Chondrocyte (in vitro differentiated cells): Measurements from ENCODE around the gene LNPK. TPM values are rescaled to one million over a fixed set of nuclear protein-coding genes. Genes with fewer than 3 reads are reported as not detected.

Source experiments
- DNase-seq: peaks from one replicate; pipeline ENCODE4 v3.0.0; 2021; ENCODE audit warnings: mixed read lengths, low spot score
- H3K27ac Mint-ChIP-seq: one replicate; pipeline ENCODE4 v1.8.0; 2021; ENCODE audit warnings: mild to moderate bottlenecking, moderate library complexity, mixed read lengths; ENCODE audit not compliant: unreplicated experiment
- H3K27me3 Mint-ChIP-seq: 2 replicates; pipeline ENCODE4 v1.8.0; 2021; ENCODE audit warnings: low read depth, mixed read lengths
- H3K36me3 Mint-ChIP-seq: 2 replicates; pipeline ENCODE4 v1.8.0; 2021; ENCODE audit warnings: low read depth, mixed read lengths
- H3K4me1 Mint-ChIP-seq: 2 replicates; pipeline ENCODE4 v1.8.0; 2021; ENCODE audit warnings: low read depth, mild to moderate bottlenecking, mixed read lengths
- H3K4me3 Mint-ChIP-seq: one replicate; pipeline ENCODE4 v1.8.0; 2021; ENCODE audit warnings: mild to moderate bottlenecking, moderate library complexity, mixed read lengths; ENCODE audit not compliant: unreplicated experiment
- H3K9me3 Mint-ChIP-seq: 2 replicates; pipeline ENCODE4 v1.8.0; 2021; ENCODE audit warnings: low read depth, mixed read lengths
- total RNA-seq: library from RNA; stranded (reverse); gene quantifications from 3 replicates; pipeline ENCODE4 v1.2.1, GENCODE V29; 2021
- TF ChIP-seq, protein P1 (sequence below): fragments of 200-600 bp; sonication (generic); IDR thresholded peaks from 2 replicates; pipeline ENCODE4 v1.5.0; 2021; ENCODE audit warnings: antibody characterized with exemption, mild to moderate bottlenecking, moderate library complexity

Gene LNPK
- total RNA-seq, 1 donor from 2014 or later, result 51.0 TPM

- TF ChIP-seq, protein P1, sequence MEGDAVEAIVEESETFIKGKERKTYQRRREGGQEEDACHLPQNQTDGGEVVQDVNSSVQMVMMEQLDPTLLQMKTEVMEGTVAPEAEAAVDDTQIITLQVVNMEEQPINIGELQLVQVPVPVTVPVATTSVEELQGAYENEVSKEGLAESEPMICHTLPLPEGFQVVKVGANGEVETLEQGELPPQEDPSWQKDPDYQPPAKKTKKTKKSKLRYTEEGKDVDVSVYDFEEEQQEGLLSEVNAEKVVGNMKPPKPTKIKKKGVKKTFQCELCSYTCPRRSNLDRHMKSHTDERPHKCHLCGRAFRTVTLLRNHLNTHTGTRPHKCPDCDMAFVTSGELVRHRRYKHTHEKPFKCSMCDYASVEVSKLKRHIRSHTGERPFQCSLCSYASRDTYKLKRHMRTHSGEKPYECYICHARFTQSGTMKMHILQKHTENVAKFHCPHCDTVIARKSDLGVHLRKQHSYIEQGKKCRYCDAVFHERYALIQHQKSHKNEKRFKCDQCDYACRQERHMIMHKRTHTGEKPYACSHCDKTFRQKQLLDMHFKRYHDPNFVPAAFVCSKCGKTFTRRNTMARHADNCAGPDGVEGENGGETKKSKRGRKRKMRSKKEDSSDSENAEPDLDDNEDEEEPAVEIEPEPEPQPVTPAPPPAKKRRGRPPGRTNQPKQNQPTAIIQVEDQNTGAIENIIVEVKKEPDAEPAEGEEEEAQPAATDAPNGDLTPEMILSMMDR, result no peak
- no peak for DNase-seq
- H3K27me3 Mint-ChIP-seq, result peaks cover 2% of the 10 kb centered on the region
- H3K4me1 Mint-ChIP-seq, result peaks cover 7% of the 10 kb centered on the region
- no peak overlapping the region for H3K27ac Mint-ChIP-seq
- no peaks in the 10 kb centered on the region for H3K36me3 Mint-ChIP-seq
- no peak overlapping the region for H3K4me3 Mint-ChIP-seq
- no peaks in the 10 kb centered on the region for H3K9me3 Mint-ChIP-seq
These were observed 124.1 kb downstream of the LNPK start for GRCh38 chr2:175877845-175878544.

DNA sequence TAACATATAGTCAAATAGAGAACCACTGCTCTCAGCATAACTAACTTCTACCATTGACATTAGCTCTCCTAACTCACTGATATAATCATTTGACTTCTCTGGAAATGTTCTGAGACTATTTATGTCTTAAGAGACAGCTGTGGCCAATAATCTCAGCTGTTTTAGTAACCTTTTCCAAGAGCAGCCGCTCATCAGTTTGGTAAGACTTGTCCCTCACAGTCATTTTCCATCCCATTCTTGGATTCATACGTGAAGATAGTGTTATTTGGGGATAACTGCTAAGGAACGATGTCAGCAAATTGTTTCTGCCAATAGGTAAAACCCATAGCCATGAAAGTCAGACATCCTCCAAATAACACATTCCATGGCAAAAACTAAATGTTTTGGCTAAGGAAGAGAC lies 127.8 kb downstream of the LNPK start:
- H3K4me1 Mint-ChIP-seq, result peaks cover 42% of the 10 kb centered on the region
- no peaks in the 10 kb centered on the region for H3K36me3 Mint-ChIP-seq
- TF ChIP-seq, protein P1, result no peak
- H3K4me3 Mint-ChIP-seq, result no peak overlapping the region
- H3K27ac Mint-ChIP-seq, result no peak overlapping the region
- DNase-seq, result no peak
- peaks cover 2% of the 10 kb centered on the region for H3K27me3 Mint-ChIP-seq
- no peaks in the 10 kb centered on the region for H3K9me3 Mint-ChIP-seq

Other genes with a start within 250 kb of the LNPK start
- not detected in 3 replicates for gene EVX2, start 81.7 kb upstream of the LNPK start, total RNA-seq
- not detected in 3 replicates for gene HOXD13, start 90.5 kb upstream of the LNPK start, total RNA-seq
- gene HOXD12, start 97.5 kb upstream of the LNPK start, total RNA-seq, result not detected in 3 replicates
- gene HOXD11, start 105.0 kb upstream of the LNPK start, total RNA-seq, result not detected in 3 replicates
- gene HOXD10, start 114.5 kb upstream of the LNPK start, total RNA-seq, result not detected in 3 replicates
- not detected in 3 replicates for gene HOXD9, start 120.5 kb upstream of the LNPK start, total RNA-seq
- gene HOXD8, start 127.4 kb upstream of the LNPK start, total RNA-seq, result not detected in 3 replicates
- gene HOXD4, start 149.3 kb upstream of the LNPK start, total RNA-seq, result not detected in 3 replicates
- gene HOXD3, start 155.0 kb upstream of the LNPK start, total RNA-seq, result not detected in 3 replicates
- gene HOXD1, start 186.4 kb upstream of the LNPK start, total RNA-seq, result not detected in 3 replicates